ENCODE measurements around the gene MAP3K13. TPM values are rescaled to one million over a fixed set of nuclear protein-coding genes. Genes with fewer than 3 reads are reported as not detected.

The MAP3K13 gene
- total and polyA plus RNA-seq, 4 donors, result 35.3 to 56.3 (median 41.7) TPM

GRCh38 chr3:185532901-185533300, 170.0 kb downstream of the MAP3K13 start:
- H3K4me1 ChIP-seq (ENCODE audit: control insufficient read depth, insufficient read depth, low read length), result no peaks in the 10 kb centered on the region
- no peak overlapping the region for H3K27ac ChIP-seq (ENCODE audit: low read depth, low read length)
- no peaks in the 10 kb centered on the region for H3K36me3 ChIP-seq (ENCODE audit: control insufficient read depth, insufficient read depth, low read length)
- H3K27me3 ChIP-seq (ENCODE audit: control insufficient read depth, insufficient read depth, low read length), result no peaks in the 10 kb centered on the region
- peak in 3 of 6 donors; percentile 4 to 50 (median 41) for DNase-seq (ENCODE audit: low read depth in 4 of 6, low spot score in 6 of 6)
- no peak overlapping the region for H3K4me3 ChIP-seq (ENCODE audit: low read depth, low read length)
- H3K9me3 ChIP-seq (ENCODE audit: control insufficient read depth, insufficient read depth, low read length), result no peaks in the 10 kb centered on the region
- WGBS (ENCODE audit: insufficient coverage), result 44% methylated on average over 1 of the region's 5 CpGs

DNA sequence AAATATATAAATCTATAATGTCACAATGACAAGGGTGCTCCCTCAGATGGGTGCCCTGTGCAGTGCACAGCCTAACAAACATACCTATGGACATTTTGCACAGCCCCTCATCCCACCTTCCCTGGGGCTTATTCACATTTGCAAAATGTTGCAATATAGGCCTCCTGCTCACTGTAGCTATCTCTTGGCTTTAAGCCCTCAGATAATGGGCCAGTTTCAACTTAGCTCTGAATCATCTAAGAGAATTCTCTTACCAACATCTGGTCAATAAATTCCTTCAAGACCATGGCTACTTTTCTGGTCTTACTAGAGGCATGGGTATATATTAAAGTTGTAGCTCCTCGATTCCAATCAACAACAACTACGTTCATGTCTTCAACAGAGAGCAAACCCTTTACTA, 171.6 kb downstream of the MAP3K13 start:
- no peak overlapping the region for H3K4me3 ChIP-seq (ENCODE audit: low read depth, low read length)
- no peak for DNase-seq (ENCODE audit: low read depth in 4 of 6, low spot score in 6 of 6)
- no peak overlapping the region for H3K27ac ChIP-seq (ENCODE audit: low read depth, low read length)
- no peaks in the 10 kb centered on the region for H3K36me3 ChIP-seq (ENCODE audit: control insufficient read depth, insufficient read depth, low read length)
- WGBS (ENCODE audit: insufficient coverage), result no CpG with 5 or more reads among the region's 2 CpGs
- no peaks in the 10 kb centered on the region for H3K9me3 ChIP-seq (ENCODE audit: control insufficient read depth, insufficient read depth, low read length)
- H3K27me3 ChIP-seq (ENCODE audit: control insufficient read depth, insufficient read depth, low read length), result no peaks in the 10 kb centered on the region
- H3K4me1 ChIP-seq (ENCODE audit: control insufficient read depth, insufficient read depth, low read length), result no peaks in the 10 kb centered on the region

DNA sequence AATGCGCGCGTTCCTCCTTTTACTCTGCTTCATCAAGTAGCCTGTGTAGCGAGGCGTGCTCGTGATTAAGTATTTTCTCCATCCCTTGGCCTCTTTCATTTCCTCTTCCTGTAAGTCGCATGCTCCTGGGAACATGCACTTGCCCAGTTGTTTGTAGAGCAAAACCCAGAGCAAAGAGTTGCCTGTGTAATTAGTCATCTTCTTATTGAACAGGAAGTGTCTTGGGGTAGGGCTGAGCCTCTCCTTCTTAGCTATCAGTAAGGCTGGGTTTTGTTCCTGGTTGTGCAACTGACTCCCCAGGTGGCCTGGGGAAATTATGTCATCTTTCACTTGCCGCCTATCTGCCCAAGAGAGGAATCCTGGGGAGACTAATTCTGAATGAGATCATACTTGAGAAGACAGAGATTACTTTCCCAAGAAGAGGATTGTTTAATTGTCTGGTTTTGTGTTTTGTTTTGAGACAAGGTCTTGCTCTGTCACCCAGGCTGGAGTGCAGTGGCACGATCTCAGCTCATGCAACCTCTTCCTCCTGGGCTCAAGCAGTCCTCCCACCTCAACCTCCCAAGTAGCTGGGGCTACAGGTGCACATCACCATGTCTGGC, 174.5 kb downstream of the MAP3K13 start:
- no CpG with 5 or more reads among the region's 9 CpGs for WGBS (ENCODE audit: insufficient coverage)
- H3K9me3 ChIP-seq (ENCODE audit: control insufficient read depth, insufficient read depth, low read length), result no peaks in the 10 kb centered on the region
- no peak for DNase-seq (ENCODE audit: low read depth in 4 of 6, low spot score in 6 of 6)
- H3K4me1 ChIP-seq (ENCODE audit: control insufficient read depth, insufficient read depth, low read length), result no peaks in the 10 kb centered on the region
- no peak overlapping the region for H3K4me3 ChIP-seq (ENCODE audit: low read depth, low read length)
- H3K27me3 ChIP-seq (ENCODE audit: control insufficient read depth, insufficient read depth, low read length), result no peaks in the 10 kb centered on the region
- H3K36me3 ChIP-seq (ENCODE audit: control insufficient read depth, insufficient read depth, low read length), result no peaks in the 10 kb centered on the region
- H3K27ac ChIP-seq (ENCODE audit: low read depth, low read length), result no peak overlapping the region

Other genes starting within 250 kb of the MAP3K13 start
- gene C3orf70, start 210.1 kb upstream of the MAP3K13 start, total RNA-seq, result 10 to 100 TPM; 26.4 to 37.7 TPM
- gene C3orf70, start 210.1 kb upstream of the MAP3K13 start, polyA plus RNA-seq (ENCODE audit: insufficient read length in 2 of 2), result 10 to 100 TPM; 43.8 to 55.0 TPM
- 1 to 10 TPM; 3.8 to 4.6 TPM for gene EHHADH, start 109.1 kb upstream of the MAP3K13 start, total RNA-seq
- gene EHHADH, start 109.1 kb upstream of the MAP3K13 start, polyA plus RNA-seq (ENCODE audit: insufficient read length in 2 of 2), result 1 to 10 TPM; 4.1 to 4.7 TPM
- gene TMEM41A, start 135.9 kb downstream of the MAP3K13 start, total RNA-seq, result 10 to 100 TPM; 15.3 to 16.5 TPM
- 10 to 100 TPM; 17.4 to 18.4 TPM for gene TMEM41A, start 135.9 kb downstream of the MAP3K13 start, polyA plus RNA-seq (ENCODE audit: insufficient read length in 2 of 2)
- under 1 TPM; 0.30 to 0.61 TPM for gene LIPH, start 189.5 kb downstream of the MAP3K13 start, total RNA-seq
- under 1 TPM; 0.08 to 0.15 TPM for gene LIPH, start 189.5 kb downstream of the MAP3K13 start, polyA plus RNA-seq (ENCODE audit: insufficient read length in 2 of 2)
- gene SENP2, start 223.2 kb downstream of the MAP3K13 start, total RNA-seq, result 10 to 100 TPM; 49.5 to 70.1 TPM
- gene SENP2, start 223.2 kb downstream of the MAP3K13 start, polyA plus RNA-seq (ENCODE audit: insufficient read length in 2 of 2), result 10 to 100 TPM; 40.7 to 46.7 TPM